ENCODE data around the gene TWF2.

DNA sequence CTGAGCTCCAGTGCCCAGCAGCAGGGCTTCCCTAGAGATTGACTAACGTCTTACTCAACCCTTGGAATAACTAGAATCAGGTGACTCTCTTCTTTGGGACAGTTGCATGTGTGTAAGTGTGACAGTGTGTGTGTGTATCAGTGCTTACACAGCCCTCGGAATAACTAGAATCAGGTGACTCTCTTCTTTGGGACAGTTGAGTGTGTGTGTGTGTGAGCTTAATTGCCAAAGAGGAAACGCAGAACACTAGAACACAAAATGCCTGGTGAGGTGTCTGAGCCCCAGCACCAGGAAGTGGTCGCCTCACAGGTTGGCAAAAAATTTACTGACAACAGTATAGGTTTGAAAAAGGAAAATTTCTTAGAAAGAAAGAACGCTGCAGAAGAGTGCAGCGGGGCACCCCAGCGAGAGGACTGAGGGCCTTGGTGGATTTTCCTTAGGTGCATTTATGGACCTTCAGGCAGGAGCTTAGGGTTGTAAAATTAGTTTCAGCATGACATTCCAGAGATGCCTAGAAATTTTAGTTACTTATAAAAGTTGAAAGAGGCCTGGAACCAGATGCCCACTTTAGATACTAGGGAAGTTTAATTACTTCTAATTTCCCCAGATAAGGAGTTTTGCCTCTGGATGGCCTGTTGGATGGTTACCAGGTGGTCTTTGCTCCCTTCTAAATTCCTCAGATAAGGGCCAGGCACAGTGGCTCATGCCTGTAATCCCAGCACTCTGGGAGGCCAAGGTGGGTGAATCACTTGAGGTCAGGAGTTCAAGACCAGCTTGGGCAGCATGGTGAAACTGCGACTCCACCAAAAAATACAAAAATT, 43.2 kb upstream of the TWF2 start:
- no peak for TF ChIP-seq GATA3 (IDR thresholded peaks at IDR 0.05; ENCODE audit: low read depth, low read length)
- no peak for TF ChIP-seq GATA2 (IDR thresholded peaks at IDR 0.05; ENCODE audit: low read depth, low read length)
